PFSK-1 (cell line): ENCODE data around the gene PAX8.

ENCODE experiments used
- FOXP2 ChIP-seq: optimal IDR thresholded peaks from 2 replicates; pipeline ENCODE3; 2011; ENCODE audit warnings: borderline replicate concordance, control low read depth, inconsistent platforms; ENCODE audit not compliant: insufficient read depth; ENCODE audit errors: extremely low read length, extremely low read depth
- POLR2AphosphoS5 ChIP-seq: IDR thresholded peaks from 2 replicates; pipeline ENCODE4 v1.6.1; 2012; ENCODE audit warnings: low read depth, mild to moderate bottlenecking, control low read depth, low read length, moderate library complexity
- REST ChIP-seq, 2 experiments: IDR thresholded peaks; 2 replicates each; pipeline versions ENCODE4 v1.6.1 to v1.8.0; 2011 to 2012; ENCODE audit warnings: low read depth in 2 of 2, low read length in 2 of 2, control low read depth in 1 of 2, inconsistent platforms in 1 of 2, mild to moderate bottlenecking in 1 of 2, moderate library complexity in 1 of 2; ENCODE audit not compliant: insufficient read depth in 1 of 2
- SIN3A ChIP-seq: IDR thresholded peaks from 2 replicates; pipeline ENCODE4 v1.6.1; 2012; ENCODE audit warnings: mild to moderate bottlenecking, low read length, moderate library complexity, borderline replicate concordance; ENCODE audit not compliant: insufficient read depth
- TAF1 ChIP-seq: IDR thresholded peaks from 2 replicates; pipeline ENCODE4 v1.6.1; 2012; ENCODE audit warnings: low read length, control low read depth, borderline replicate concordance; ENCODE audit not compliant: insufficient read depth

The PAX8 gene

GRCh38 chr2:113202305-113203216, 76.2 kb downstream of the PAX8 start:
- no peak for TF ChIP-seq TAF1
- no peak for TF ChIP-seq REST (IDR thresholded peaks at IDR 0.05; ENCODE audit: insufficient read depth in 1 of 2, low read depth in 2 of 2, low read length in 2 of 2)
- no peak for TF ChIP-seq POLR2AphosphoS5
- no peak for TF ChIP-seq FOXP2
- TF ChIP-seq SIN3A, result no peak

DNA sequence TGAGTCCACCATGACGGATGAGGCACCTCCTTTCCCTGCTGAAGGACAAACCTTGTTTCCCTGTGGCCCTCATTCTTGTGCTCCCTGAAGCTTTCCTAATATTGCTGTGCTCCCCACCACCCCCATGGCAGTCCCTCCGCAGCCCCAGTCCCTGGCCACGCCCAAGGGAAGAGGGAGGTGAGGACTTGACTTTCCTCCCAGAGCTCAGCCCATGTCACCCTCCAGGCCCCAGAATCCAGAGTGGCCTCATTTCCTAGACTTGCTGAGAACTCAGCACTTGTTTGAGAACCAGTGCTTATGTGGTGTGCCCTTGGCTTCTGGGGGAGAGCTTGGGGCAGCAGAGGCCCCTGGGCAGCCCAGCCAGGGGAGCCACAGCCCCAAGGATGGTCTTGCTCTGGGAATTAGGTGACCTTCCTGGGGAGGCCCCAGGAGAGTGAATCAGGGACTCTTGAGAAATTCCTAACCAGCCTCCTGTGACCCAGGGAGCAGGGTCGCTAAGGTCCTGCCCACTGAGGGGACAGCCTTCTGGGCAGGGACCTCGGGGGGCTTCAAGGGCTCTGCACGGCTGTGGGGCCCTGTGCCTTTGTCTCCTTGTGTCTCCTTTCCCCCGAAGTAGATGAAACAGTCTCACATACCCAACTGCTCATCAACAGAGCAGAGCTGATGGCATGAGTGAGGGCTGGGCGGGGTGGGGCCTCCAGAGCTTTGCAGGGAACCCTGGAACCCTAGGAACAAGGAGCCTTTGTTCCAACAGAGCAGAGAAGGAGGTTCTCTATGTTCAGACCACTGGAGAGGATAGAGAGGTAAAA, 77.0 kb downstream of the PAX8 start:
- TF ChIP-seq REST (IDR thresholded peaks at IDR 0.05; ENCODE audit: insufficient read depth in 1 of 2, low read depth in 2 of 2, low read length in 2 of 2) (no peak), SIN3A (no peak), POLR2AphosphoS5 (no peak), FOXP2 (no peak), TAF1 (no peak)

- TF ChIP-seq REST (IDR thresholded peaks at IDR 0.05; ENCODE audit: insufficient read depth in 1 of 2, low read depth in 2 of 2, low read length in 2 of 2), result no peak
- no peak for TF ChIP-seq SIN3A
- no peak for TF ChIP-seq FOXP2
- no peak for TF ChIP-seq TAF1
- no peak for TF ChIP-seq POLR2AphosphoS5
Observed at GRCh38 chr2:113200736-113201490, 77.8 kb downstream of the PAX8 start.

GRCh38 chr2:113200236-113200635, 78.5 kb downstream of the PAX8 start:
- TF ChIP-seq REST (IDR thresholded peaks at IDR 0.05; ENCODE audit: insufficient read depth in 1 of 2, low read depth in 2 of 2, low read length in 2 of 2), result no peak
- no peak for TF ChIP-seq TAF1
- TF ChIP-seq POLR2AphosphoS5, result no peak
- no peak for TF ChIP-seq SIN3A
- no peak for TF ChIP-seq FOXP2
